Posterior cingulate gyrus (tissue), 11 donors: ENCODE measurements around the gene CAPN9.

Experiments used
- DNase-seq, 10 donors: peaks; one replicate each; pipeline versions ENCODE4 v3.0.0 to v3.0.0-alpha.2; 2020 to 2021; ENCODE audit warnings: mixed read lengths in 3 of 10
- intact Hi-C: fragments of 100-400 bp; cut with DNase I; formaldehyde crosslinking; loops from one replicate; pipeline ENCODE4 v1.15.1; 2023

CAPN9 gene

GRCh38 chr1:230814949-230815692, 67.9 kb downstream of the CAPN9 start:
- no peak for DNase-seq
- intact Hi-C loops = no loop called here

GRCh38 chr1:230816018-230816417, 68.8 kb downstream of the CAPN9 start:
- DNase-seq = no peak
- intact Hi-C loops = no loop called here

- DNase-seq = no peak
- intact Hi-C loops = no loop called here
Observed at GRCh38 chr1:230818367-230818766, 71.2 kb downstream of the CAPN9 start.

GRCh38 chr1:230818901-230819300, 71.7 kb downstream of the CAPN9 start:
- DNase-seq = no peak
- intact Hi-C loops = no loop called here

DNA sequence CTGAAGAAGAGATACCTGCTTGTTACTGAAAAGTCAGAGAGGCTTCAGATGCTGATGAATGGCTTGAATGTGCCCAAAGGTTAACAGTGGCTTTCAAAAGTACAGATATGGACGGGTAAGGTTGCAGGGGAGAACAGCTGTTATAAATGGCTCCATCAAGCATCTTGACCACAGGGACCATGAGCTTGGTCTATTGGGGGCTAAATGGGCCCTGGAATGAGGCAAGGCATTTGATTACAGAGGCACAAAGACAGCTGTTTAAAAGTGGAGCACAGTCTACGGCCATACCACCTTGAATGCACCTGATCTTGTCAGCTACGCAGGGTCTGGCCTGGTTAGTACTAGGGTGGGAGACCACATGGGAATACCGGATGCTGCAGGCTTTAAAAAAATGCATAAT, 72.8 kb downstream of the CAPN9 start:
- intact Hi-C loops = loop anchor here (5.0 kb wide), 1 partner anchor 37 kb away; no protein-coding TSS in a partner anchor

DNA sequence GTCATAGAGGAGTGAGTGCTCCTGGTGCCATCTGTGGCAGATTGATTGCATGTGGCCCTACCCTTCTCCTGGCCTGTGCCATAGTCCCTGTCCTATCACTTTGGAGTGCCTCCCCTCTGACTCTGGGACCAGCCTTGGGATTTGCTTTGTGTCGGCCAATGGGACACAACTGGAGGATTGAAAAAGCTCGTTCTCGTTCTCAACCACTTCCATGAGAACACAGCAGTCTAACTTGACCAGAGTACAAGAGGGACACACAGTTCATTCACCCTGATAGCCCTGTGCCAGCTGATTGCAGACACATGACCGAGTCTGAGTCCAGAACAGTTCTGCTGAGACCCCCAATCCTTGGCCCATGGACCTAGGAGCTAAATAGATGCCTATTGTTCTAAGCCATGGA, 73.4 kb downstream of the CAPN9 start:
- intact Hi-C loops = loop anchor here (5.0 kb wide), 1 partner anchor 37 kb away; no protein-coding TSS in a partner anchor
- DNase-seq = peak in 8 of 10 donors; percentile 54 to 95 (median 70)

More for the DNA sequence above, 72.8 kb downstream of the CAPN9 start:
- no peak for DNase-seq

DNA sequence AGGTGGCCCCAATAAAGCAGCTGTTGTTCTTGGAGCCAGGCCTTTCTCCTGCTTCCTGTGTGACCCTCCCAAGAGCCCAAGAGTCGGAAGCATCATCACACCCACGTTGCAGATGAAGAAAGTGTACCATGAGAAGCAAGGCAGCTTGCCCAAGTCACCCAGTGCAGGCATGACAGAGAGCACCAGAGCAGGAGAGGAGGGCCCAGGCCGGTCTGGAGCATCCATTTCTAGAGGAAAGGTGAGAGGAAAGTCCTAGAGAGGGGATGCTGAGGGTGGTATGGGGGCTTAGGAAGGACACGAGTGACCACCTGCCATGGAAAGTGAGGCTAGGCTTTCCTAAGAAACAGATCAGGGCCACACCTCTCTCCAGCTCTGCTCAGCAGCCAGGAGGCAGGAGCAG, 74.2 kb downstream of the CAPN9 start:
- DNase-seq = peak in 1 of 10 donors; percentile 71
- intact Hi-C loops = loop anchor here (5.0 kb wide), 1 partner anchor 36 kb away; no protein-coding TSS in a partner anchor

DNA sequence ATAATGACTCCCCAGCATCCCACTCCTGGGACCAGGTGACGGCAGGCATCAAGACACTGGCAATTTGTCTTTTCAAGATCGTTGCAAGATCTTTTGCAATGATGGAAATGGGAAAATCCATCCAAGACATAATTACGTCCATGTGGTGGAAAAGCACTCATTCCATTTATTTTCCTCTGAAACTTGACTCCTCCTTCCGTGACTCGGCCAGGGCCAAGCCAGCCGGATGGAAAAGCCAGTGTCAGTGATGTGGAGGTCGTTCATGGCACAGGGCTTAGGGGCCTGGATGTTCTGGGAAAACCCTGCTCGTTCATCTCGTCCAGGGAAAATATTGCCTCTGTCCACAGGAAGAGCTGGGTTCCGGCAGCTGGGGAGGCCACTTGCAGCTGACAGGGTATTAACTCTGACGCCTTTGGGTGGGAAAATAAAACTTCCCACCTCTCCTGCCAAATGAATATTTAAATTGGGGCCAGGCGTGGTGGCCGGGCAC, 74.9 kb downstream of the CAPN9 start:
- peak in 1 of 10 donors; percentile 80 for DNase-seq
- intact Hi-C loops = loop anchor here (5.0 kb wide), 1 partner anchor 35 kb away; no protein-coding TSS in a partner anchor

DNA sequence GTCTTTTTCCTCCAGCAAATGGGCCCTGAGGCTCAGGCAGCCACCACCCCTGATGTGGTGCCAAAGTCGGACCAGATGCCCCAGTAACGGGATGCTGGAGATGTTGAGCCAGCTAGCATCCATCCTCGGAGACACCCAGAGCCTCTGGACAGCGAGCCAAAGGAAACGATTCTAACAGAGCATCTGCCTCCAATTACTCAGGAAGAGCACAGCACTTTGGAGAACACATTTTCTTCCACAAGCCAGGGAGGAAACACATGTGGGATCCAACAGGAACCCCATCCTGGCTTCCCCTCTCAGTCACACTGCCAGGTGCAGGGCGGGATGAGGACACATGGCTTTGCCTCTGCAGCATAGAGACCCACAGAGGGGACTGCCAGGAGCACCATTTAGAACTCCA, 76.2 kb downstream of the CAPN9 start:
- intact Hi-C loops = loop anchor here (5.0 kb wide), 1 partner anchor 34 kb away; no protein-coding TSS in a partner anchor
- peak in 1 of 10 donors; percentile 81 for DNase-seq

DNA sequence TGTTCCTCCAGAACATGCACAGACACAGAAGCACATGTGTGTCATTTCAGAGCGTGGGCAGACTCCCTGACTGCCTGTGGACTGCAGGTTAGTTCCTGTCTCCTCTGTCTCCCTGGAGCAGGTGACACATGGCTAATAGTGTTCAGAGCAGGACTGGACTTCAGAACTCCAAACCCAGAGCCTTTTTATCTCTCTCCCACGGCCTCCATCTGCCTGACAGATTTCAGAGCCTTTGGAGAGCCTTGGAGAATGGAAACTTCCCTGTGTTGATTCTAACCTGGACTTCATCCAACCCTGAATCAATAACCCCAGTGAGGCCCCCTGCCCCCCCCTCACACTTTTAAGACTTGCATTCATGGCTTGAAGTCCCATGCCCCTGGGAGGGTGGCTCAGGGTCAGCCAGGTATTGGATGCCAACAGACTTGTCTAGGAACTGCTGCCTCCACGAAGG, 76.8 kb downstream of the CAPN9 start:
- peak in 1 of 10 donors; percentile 78 for DNase-seq
- intact Hi-C loops = loop anchor here (5.0 kb wide), 1 partner anchor 33 kb away; no protein-coding TSS in a partner anchor

- peak in 1 of 10 donors; percentile 65 for DNase-seq
Observed at GRCh38 chr1:230824551-230824918, 77.3 kb downstream of the CAPN9 start.

DNA sequence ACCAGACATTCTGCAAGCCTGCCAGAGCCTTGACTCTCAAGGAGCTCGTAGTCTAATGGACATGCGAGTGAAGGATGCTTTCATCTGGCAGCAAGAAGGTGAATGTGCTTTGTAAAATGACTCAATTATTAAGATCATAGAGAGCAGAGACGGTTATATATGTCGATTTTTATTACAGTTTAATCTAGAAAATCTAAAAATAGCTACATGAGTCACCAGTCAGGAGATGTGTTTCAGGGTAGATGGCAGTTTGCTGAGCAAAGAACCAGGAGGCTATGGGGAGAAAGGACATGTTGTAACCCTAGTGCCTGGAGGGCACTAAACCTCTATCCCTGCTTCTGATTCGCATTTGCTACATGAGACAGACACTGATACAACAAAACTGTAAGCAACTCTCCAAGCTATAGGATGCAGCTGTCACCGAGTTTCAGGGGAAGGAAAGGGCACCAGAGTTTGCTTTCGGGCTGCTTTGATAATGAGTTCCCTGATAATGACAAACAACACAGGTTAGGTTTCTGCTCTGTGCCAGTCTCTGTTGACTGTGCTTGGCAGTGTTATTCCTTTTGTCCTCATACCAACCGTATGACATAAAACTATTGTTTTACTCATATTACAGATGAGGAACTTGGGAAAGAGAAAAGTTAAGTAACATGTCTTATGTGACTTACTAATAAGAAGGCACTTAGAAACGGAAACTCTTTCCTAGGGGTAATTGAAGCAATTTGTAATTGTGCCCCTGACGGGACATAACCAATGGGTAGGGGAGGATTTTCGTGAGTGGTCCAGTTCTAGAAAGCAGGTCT, 77.9 kb downstream of the CAPN9 start:
- intact Hi-C loops = loop anchor here (5.0 kb wide), 1 partner anchor 32 kb away; no protein-coding TSS in a partner anchor
- DNase-seq = no peak

More at GRCh38 chr1:230824551-230824918, 77.3 kb downstream of the CAPN9 start:
- intact Hi-C loops = loop anchor here (5.0 kb wide), 1 partner anchor 33 kb away; no protein-coding TSS in a partner anchor

DNA sequence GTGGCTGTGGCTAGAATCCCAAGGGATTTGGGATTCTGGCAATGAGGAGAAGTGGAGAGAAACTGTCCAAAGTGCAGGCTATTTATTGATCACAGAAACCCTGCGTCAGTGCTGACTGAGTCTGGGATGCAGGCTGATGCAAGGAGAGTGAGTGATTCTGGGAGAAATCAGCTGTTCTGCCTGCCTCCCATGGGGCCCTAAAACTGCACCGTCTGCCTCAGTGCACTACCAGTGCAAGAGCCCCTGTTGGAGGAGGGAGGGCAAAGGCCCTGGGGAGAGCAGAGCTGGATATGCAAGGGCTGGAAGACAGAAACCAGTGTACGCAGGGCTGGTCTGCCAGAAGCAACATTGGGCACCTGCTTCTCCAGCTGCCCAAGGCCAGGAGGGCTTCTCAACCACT, 78.6 kb downstream of the CAPN9 start:
- intact Hi-C loops = no loop called here
- DNase-seq = peak in 1 of 10 donors; percentile 77

DNA sequence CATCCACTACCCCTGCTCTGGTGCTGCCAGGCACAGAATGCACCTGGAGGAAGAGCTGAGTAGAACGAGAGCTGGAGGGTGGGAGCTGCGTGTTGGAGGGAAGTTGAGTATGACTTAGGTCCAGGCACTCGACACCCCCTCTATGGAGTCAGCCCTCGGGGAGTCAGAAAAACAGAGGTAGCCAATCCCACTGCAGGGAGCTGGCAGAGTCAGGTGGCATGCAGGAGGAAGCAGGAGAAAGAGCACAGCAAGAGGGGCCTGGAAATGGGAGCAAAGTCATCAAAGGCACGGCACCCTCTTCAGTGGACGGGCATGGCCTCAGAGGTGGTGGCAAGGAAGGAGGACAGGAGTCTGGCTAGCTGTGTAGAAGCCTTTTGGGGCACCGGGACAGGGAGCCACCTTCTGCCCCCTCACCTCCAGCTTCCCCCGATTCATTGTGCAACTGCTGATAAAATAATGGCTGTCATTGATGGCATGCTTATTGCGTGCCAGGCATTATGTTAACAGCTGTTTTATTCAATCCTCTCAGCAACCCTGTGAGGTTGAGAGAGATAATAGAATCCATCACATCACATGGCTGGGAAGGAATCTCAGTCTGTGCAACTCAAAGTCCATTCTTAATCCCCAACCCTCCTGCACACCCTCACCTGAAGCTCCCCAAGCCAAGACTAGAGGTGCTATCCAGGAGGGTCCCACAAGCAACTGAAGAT, 79.1 kb downstream of the CAPN9 start:
- peak in 1 of 10 donors; percentile 47 for DNase-seq

GRCh38 chr1:230827081-230827681, 80.0 kb downstream of the CAPN9 start:
- DNase-seq = peak in 8 of 10 donors; percentile 55 to 95 (median 70)
- intact Hi-C loops = no loop called here

More for the DNA sequence above, 79.1 kb downstream of the CAPN9 start:
- intact Hi-C loops = no loop called here

DNA sequence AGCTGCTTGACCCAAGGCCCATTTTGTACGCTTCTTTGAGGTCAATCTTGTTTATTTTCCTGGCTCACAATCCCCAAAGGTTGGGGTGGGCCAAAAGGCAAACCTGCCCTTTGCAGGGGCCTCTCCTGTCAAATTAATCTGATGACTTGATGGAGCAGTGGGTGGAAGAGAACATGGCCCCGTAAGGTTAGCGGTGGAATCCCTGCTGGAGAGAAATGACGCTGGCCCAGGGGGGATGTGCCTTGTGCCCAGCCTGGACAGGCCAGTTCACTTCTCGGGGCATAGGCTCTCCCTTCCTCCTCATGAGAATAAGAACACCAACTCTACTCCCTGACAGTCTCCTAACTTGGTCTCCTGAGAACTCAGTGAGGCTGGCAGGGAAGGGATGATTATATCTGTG, 80.6 kb downstream of the CAPN9 start:
- intact Hi-C loops = no loop called here

DNA sequence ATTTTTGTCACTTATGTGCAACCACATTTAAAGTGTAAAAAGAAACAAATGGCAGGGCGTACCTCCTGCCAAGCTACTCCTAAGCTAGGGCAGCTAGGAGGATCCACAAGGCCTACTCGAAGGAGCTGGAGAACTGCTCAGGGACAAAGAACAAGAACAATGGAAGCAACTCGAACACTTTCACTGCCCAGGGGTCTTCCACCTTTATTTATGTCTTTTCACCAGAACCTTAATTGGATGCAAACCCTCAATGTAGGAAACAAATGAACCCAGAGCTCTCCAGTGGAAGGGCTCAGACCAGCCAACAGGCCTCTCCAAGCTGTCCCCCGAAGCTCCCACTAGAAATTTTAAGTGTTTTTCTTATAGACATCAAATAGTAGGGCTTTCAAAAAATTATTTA, 81.2 kb downstream of the CAPN9 start:
- intact Hi-C loops = no loop called here
- no peak for DNase-seq

More for the DNA sequence above, 80.6 kb downstream of the CAPN9 start:
- no peak for DNase-seq

- no peak for DNase-seq
- intact Hi-C loops = no loop called here
Observed at GRCh38 chr1:230831771-230832170, 84.6 kb downstream of the CAPN9 start.

GRCh38 chr1:230832476-230832875, 85.3 kb downstream of the CAPN9 start:
- intact Hi-C loops = no loop called here
- DNase-seq = no peak

DNA sequence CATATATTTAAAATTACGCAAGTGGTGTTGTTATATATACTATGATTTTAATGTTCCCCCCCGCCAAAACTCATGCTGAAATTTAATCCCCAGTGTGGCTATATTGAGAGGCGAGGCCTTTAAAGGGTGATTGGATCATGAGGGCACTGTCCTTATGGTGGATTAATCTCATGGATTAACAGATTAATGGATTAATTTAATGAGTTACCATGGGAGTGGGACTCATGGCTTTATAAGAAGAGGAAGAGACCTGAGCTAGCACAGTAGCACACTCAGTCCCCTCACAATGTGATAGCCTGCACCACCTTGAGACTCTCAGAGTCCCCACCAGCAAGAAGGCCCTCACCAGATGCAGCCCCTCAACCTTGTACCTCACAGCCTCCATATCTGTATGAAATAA, 86.3 kb downstream of the CAPN9 start:
- intact Hi-C loops = no loop called here
- DNase-seq = no peak
